HG02610 (cell line): Measurements from ENCODE around the gene P2RY13.
A peak's percentile ranks its signal among the peaks of the same experiment; 100 is the strongest.

Source experiments
- ATAC-seq: cut with Tn5 transposase; IDR thresholded peaks from one replicate; pipeline ENCODE4 v1.9.1; 2021; ENCODE audit warnings: mild to moderate bottlenecking, moderate library complexity; ENCODE audit not compliant: unreplicated experiment

Gene P2RY13

DNA sequence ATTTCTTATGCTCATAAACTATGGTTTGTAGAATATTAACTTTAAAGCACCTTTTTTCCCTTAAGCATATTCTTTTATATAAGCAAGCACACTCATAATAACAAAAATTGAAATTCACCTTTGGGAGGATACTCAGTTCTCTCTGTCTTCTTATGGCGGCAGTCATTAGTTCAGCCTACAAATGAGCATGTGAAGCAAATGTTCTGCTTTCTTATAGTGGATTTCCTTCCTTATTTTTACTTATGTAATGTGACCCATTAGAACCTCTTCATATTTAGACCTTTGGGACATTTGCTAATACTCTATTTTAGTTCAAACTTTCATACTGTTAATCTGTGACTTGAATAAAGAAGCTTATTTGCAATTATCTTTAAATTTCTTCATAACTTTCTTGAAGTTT, at the start of gene P2RY13:
Gene P2RY13, minus strand, starts transcription at position 187 of the 400 bp plus-strand sequence. Its CDS starts 21 bp downstream, at position 166.
- ATAC-seq = no peak

DNA sequence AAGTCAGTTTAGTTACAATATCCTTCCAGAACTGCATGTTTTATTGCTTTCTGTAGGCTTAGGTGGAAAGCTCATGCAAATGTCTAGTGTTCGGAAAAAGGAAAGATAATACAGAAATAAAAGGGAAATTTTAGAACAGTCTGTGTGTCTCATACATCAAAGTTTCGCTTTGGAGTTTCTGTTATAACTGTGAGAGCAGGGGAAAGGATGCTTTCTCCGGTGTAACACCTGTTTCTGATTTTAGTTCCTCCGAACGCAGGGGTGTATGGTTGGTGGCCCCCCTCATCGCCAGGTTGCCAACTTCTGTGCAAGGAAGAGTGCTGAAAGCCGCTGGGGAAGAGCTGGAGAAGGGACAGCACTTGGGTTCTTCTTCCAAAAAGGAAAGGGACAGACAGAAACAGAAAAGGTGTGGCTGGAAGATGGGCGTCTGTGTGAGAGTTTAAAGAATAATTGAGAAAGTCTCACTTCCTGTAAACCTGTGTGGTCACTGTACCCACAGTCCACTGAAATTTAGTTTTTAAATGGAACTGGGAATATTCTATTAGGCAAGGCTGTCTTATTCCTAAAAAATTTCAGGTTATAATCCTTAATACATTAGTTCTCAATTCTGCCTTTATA, 48.5 kb upstream of the P2RY13 start:
- no peak for ATAC-seq

DNA sequence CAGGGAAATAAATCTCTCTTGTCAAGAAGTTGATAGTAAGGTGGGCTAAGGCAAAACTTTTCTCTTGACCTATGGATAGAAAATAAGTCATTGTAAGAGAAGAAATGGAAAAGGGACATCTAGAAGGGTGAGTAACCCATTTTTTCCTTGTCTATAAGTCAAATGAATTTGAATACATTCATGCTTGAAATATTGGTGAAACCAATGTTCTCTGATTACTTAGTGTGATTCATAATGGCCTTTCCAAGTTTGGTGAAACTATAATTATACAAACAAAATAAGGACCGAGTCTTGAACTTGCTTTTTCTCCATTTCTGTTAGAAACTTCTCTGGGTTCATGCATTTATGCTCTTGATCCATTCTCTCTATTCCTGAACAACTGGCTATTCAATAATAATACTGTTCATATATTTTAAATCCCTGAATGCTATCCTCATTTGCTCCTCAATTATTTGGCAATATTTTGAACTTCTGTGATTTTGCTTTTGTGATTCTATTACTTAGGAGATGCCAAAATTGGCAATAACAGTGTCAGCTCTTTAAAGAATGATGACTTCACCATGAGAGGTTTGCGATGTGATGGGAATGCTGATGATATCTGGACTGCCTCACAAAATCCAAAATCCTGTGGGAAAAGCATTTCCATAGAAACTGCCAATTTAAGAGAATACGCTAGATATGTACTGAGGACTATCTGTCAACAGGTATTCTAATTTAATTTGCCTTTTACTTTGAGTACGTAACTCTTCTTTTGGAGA, 42.9 kb upstream of the P2RY13 start:
- ATAC-seq = no peak

DNA sequence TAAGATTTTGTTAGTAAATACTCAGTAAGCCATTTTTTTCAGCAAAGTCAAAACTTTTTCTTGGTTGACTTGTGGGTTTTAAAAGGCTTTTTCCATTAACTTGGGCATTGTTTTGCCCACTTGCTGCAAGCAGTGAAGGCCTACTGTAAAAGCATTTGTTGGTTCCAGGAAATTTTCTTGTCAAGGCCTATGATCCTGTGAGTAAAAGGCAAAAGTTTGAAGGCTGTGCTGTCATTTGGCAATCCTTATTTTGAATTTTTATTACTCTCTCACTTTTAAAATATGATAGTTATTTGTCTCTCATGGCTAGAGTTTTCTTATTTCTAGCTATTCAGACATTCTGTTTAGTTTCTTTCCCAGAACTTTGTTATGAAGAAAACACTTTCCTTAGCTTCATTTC, 42.2 kb upstream of the P2RY13 start:
- no peak for ATAC-seq

DNA sequence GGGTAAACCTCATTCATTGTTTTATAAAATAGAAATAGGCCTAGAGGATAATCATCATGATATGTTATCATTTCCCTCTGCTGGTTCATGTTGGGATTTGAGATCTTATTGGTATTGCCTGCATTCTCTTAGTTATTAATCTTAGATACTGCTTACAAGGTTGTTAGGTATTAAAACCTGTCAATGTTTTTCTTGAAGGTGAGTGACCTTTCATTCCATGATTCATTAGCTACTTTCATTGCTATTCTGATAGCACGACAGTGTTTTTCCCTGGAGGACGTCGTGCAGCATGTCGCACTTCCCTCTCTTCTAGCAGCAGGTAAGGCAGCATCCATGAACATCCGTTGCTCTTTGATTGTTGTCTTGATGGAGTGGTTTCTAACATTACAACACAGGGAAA, 38.1 kb upstream of the P2RY13 start:
- ATAC-seq = no peak

DNA sequence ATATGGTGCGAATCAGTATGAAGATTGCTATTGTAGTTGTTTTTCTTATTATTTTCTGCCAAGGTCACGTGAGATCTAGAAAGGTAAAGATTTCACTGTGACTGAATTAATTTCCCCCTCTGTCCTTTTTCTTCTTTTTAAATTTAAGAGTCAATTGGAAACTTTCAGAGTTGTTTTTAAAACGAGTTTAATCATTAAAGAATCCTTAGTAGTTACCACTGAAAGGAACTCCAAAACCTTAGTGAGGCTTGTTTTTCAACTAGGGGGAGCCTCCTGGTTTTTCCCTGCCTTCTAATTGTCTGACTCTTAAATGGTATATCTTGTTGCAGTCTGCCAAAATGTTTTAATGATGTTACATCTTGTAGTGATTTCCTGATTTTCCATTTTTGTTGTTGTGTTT, 37.6 kb upstream of the P2RY13 start:
- no peak for ATAC-seq

DNA sequence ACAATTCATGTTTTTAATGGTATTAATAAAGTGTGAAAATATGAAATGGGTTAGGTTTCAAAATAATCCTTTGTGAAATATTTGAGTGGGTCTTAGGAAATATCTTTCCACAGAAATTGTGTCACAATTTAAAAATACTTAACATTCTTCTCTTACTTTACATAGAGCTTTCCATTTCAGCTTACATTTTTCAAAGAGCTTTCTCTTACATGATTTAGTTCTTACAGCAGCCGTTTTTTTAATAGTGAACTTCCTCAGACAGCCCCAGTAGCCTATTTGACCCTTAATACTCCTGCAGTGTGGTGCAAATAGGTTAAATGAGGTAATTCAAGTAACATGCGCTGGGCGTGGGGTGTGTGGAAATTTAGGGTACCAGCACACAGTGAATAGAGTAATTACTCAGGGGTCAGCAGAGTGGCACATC, 33.4 kb upstream of the P2RY13 start:
- no peak for ATAC-seq

DNA sequence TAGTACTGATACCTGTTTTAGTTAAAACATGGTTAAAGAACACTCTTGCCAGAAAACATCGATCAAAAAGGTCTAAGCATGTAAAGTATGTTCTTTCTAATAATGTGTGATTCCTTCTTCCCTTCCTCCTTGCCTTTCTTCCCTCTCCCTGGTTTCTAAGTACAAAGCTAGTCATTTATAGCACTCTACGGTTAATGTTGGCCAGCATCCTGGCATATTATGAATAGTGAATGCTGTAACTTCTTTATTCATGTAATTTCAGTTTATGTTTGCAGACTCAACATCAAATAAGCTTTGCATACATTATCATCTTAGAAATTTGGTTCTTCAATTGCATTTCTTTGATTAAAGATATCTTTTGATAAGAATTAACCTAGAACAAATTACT, 28.1 kb upstream of the P2RY13 start:
- ATAC-seq = no peak

DNA sequence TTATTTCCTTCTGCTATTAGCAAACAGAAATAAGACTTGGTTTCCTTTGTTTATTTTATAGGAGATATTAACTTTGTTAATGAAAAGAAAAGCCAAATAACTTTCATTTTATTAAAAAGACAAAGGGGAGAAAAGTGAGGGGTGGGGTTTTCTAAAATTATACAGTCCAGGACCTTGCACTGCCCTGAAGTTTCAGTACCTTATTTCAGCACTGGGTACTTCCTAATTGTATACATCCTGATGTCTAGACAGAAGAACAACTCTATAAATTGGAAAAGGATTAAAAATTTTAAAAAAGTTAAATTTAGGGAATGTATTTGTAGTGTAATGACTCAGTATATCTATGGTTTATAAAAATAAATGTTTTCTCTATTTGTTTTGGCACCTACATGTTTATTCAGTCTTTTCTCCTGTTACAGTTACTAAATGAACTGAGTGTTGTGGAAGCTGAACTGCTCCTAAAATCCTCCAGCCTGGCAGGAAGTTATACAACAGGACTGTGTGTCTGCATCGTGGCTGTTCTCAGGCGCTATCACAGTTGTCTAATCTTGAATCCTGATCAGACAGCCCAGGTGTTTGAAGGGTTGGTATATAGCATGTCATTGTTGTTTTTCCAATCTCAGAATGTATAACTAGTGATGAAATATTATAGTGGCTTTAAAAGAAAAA, 27.6 kb upstream of the P2RY13 start:
- ATAC-seq = no peak

DNA sequence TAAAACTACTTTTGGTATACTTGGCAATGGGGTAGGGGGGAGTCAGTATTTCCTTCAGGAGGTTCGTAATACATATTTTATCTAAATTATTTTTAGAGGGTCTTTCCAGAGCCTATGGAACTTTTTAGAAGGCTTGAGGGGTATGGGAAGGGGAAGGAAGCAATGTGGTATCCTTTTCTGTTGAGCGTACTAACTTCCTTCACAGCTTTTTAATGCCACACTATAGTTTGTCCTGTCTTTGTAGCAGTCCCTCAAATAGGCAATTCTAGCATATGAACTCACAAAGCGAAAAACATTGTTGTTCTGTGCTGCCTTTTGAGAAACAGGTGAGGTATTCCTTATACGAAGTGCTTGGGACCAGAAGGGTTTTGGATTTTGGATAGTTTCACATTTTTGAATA, 22.3 kb upstream of the P2RY13 start:
- peak; percentile 7 for ATAC-seq

DNA sequence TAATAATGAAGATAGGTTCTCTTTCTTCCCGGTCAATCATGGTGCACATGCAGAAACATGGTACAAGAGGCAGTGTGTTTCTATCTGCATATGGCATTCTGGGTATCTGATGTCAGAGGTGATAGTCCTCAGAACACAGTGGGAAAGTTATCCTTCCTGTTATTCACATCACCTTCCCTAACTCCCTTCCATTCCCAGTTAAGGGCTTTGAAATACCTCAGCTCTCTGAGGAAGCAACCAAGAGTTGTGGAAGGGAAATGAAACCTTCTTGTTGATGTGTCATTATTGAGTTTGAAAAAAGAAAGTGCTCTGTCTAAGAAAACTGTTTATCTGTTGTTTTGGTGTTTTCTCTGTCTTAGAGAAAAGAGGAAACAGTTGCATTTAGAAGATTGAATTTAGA, 21.9 kb upstream of the P2RY13 start:
- peak; percentile 72 for ATAC-seq

DNA sequence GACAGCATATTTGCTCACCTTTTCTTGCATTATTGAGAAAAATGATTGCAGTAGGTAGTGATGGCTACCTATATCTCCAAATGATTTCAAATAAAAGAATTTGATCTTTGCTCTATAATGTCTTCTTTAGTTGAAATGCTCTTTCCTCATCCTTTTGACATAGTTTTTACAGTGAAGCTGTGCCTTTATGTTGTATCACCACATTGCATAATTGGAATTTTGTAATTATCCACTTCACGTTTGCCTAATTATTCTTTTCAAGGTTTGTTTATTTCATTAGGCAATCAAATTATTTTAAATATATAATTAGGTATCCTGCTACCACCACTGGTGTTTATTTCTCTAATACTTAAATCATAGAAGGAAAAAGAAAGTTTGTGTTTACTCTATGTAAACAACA, 21.3 kb upstream of the P2RY13 start:
- ATAC-seq = no peak

DNA sequence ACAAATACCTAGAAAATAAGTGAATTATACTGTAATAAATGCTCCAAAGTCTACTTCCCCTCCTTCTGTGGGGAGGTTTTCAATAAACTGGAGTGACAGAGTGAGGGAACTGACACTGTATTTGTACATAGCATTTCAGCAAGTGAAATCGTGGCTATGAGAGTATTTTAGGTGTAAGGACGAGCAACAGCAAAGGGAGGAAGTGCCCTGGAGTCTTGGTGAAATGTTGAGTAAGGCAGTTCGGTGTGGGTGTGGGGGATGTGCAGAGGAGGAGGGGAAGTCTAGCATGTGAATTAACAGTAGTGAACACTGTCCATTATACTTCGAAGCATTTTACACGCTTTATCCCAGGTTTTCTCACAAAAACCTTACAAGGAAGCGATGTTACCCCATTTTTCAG, 18.1 kb upstream of the P2RY13 start:
- no peak for ATAC-seq

DNA sequence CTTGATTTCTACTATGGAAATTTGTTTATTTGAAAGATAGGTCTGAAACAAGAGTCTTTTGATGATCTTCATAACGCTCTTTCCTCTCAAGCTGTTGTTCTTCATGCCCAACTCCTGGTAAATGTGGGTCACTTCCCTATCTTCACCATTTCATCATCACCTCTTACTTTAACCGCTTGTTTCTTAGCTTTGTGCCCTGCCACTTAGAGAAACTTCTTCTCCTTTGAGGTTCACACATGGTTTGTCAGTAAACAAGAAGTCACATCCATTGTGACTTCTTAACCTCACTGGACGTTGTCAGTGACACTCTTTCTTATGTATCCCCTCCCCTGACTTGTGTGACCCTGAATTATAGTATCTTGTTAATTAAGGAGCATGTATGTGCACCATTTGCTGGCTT, 16.9 kb upstream of the P2RY13 start:
- ATAC-seq = no peak

DNA sequence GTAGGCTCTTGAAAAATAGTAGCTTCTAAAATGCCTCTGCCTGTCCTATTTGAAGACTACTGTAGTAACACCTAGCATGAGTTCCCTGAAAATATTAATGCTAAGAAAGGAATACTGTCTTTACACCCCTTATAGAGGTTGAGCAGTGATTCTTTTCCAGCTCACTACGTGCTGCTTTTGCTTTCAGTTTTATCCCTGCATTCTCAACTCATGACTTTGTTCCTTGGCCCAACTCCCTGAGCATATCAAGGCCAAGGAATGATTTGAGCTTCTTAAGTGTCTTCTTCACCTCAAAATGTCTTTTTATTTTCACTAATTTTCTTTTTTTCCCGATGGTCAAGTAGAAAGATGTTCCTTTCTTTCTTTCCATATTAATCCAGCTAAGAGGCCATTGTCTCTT, 16.5 kb upstream of the P2RY13 start:
- ATAC-seq = no peak

DNA sequence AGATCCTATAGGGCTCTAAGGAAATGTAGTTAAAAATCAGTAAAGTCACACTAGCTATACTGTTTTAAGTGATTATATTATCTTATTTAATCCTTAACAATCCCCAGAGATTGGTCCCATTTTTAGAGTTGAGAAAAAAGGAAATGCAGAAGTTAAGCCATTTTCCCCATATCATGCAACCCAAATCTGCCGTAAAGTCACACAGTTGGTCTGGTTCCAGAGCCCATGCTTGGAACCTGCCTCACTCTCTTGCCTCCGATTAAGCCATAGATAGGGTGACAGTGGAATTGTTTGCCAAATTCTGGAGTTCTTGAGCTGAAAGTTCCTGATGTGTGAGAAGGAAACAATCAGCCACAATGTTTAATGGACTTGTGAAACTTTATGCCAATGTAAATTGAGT, 2.3 kb upstream of the P2RY13 start:
- ATAC-seq = no peak

DNA sequence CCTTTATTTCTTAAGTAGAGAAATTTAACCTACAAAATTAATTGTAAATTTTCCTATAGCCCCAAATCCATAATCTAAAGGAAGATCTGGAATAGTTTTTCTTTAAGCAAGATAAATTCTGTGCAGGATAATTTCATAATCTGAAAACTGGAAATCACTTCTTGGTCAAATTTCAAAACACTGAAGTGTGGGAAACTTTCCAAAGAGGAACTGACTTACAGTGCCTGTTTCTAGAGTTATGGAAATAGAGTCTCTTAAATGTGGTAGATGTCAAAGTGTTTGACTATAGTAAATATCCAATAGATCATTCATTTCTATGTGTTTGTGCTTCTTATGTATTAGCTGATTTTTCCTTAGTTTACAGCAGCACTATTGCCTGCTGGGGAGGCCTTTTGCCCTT, 1.6 kb upstream of the P2RY13 start:
- ATAC-seq = no peak

DNA sequence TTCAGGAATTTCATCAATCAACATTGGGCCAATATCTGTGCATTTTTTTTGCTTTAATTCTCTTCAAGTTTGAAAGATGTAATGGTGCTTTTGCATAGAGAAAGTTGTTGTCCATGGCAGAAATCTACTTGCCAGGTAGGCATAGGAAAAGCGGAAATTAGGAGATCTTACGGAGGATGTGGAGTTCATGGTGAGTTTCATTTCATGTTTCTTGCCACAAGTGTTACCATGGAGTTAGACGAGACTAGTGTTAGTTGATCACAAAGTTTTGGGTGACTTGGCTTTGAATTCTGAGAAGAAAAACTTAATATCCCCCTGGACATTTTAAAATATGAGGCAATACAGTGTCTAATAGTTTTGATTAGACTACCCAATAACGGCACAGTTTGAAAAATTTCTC, 1.0 kb upstream of the P2RY13 start:
- ATAC-seq = no peak

DNA sequence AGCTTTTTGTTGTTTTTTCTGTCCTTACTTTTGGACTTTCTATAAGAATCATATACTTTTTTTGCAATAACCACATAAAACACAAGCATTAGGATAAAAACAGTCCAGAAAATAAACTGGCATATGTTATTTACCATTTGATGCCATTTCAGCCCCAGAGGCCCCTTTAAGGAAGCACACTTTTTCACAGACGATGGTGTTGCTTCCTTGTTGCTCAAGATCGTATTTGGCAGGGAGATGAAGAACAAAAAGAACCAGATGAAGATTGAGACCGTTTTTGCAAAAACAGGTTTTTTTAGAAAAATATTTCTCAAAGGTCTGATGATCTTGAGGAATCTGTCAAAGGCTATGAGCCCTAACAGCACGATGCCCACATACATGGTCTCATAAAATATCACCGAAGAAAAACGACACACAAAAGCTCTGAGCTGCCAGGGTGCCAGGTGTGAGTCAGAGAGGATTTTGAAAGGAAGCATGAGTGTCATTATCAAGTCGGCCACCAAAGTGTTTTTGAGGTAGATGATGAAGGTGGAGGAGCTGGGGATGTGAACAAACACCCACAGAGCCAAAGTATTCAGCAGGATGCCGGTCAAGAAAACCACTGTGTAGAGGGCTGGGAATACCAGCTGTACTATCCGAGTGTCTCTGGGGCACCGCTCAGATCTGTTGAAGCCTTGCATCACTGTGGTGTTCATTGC, 902 bp downstream of the P2RY13 start:
- no peak for ATAC-seq

DNA sequence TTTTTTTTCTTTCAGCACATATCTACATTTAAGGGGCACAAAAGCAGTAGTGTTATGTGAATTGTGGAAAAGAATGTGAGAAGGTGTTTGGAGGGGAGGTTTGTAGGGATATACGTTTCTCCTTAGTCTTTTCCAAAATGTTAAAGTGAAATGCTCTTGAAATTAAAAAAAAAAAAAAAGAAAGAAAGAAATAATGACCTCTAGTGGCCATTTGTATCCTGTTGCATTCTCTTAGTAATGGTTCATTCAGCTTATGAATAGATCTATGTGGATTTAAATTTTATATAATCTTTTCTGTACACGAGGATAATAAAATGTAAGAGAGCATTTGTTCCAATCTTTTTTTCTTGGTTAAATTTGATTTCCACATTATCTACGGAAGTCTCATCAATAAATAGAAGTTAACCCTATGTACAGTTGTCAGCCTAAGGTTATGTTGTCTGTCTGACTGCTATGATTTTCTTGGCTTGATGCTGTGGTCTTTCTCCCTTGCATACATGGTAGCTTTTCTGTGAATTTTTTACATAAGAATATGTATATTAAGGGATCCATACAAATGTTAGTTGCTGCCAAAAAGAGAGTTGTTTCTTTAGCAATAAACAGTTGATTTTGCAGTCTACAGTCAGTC, 1.7 kb downstream of the P2RY13 start:
- no peak for ATAC-seq

DNA sequence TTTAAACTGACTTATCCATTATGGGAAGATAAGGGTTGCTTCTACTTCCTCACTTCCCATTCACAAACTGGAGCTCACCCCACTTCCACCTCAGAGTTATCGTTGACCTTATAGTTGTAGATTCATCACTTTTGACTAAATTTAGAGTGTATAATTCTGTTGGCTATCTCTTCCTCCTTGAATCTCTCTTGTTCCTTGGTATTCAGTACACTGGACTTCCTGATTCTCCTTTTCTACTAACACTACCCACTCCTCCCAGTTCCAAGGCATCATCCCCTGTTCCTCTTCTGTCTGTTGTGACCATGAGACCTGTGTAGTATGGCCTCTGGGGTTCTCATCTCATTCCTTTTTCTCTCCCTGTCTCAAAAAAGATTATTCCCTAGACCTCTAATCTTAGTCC, 6.8 kb downstream of the P2RY13 start:
- ATAC-seq = no peak
